SHP77 (cell line): ENCODE results near the gene TMEM187.

Source experiments
- DNase-seq, 2 experiments: peaks; one replicate each; lab custom pipeline; 2025; lab: John Stamatoyannopoulos, UW

The TMEM187 gene

DNA sequence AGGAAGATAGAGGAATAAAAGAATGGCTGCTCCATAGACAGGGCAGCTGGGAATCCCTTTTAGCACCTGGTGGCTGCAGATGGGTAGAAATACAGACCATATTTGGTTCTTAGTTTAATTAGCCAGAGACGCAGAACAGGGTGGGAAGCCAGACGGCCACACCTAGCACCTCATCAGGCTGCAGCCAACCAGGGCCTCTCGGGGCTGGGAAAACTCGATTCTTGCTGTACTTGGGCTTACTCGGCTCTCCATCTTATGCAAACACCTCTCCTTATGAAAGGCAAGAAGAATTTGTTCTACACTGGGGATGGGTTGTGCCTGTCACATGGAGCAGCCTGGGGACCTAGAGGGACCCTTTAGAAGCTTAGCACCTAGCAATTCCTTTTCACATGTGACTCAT is 27.5 kb downstream of the TMEM187 start:
- DNase-seq = no peak

DNA sequence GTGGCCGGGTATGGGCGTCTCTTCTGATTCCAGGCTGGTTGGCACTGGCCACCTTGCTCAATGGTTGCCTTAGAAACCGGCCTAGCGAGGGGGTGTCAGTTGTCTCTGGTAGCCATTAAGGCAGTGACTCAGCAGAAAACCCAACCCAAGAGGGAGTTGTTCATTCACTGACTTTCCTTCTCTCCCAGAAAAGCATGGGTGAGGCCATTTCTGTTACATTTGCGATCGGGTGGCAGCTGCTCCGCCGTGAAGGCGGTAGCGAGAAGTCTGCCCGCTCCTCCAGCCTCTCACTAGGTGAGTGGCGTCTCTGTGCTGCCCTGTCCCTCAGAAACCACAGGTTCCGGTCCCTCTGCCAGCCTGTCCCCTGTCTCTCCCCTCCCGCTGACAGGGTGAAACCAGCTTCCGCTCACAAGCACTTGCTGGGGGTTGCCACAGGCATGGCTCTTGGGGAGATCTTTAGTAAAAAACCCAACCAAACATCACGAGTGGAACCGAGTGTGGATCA is 29.7 kb downstream of the TMEM187 start:
- DNase-seq = peak in 1 of 2 experiments; percentile 36

DNA sequence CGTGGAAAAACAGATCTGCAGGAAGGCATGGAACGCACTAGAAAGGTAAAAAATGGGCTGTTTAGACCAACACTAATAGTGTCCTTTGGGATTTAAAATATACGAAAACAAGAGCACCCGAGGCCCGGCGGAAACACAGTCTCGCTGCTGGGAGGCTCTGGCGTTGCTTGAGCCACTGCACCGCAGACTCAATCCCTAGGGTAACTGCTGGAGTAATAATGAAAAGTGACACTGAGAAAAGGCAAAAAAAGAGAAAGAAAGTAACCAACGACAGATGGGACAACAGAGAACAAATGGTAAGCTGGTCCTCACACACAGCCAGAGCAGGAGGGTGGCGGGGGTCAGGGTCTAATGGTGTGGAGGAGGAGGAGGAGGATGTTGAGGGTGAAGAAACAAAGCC is 31.8 kb downstream of the TMEM187 start:
- DNase-seq = no peak

DNA sequence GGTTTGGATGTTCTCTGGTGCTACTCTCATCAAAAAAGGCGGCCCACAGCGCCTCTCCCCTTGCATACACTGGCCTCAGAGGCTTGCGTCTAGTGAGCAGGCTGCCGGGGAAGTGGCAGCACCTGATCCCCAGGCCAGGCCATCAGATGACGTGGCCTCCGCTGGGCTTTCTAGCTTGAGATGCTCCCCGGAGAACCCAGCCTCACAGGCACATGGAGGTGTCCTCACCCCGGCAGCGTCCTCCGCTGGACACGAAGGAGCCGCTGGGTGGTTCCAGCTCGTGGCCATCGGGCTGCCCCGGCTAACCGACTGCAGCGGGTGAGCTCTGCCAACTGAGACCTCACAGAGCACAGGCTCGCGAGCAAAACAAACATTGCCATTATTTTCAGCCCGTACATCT is 34.4 kb downstream of the TMEM187 start:
- DNase-seq = no peak

DNA sequence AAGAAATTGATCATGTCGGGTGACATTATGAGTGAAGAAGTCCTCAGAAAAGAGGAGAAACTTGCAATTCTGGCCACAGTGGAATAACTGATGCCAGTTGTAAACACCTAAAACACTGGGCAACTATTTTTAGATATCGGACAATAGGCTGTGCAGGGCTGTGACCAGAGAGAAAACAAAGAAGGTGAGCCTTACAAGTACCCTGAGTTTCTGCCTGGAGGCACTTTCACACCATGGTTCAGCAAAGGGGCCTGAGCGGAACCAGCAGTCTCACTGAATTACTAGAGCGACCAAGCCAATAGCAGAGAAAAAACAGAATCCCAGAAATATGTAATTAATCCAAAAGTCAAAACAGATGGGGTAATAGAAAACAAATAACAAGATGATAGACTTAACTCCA is 36.0 kb downstream of the TMEM187 start:
- DNase-seq = no peak

DNA sequence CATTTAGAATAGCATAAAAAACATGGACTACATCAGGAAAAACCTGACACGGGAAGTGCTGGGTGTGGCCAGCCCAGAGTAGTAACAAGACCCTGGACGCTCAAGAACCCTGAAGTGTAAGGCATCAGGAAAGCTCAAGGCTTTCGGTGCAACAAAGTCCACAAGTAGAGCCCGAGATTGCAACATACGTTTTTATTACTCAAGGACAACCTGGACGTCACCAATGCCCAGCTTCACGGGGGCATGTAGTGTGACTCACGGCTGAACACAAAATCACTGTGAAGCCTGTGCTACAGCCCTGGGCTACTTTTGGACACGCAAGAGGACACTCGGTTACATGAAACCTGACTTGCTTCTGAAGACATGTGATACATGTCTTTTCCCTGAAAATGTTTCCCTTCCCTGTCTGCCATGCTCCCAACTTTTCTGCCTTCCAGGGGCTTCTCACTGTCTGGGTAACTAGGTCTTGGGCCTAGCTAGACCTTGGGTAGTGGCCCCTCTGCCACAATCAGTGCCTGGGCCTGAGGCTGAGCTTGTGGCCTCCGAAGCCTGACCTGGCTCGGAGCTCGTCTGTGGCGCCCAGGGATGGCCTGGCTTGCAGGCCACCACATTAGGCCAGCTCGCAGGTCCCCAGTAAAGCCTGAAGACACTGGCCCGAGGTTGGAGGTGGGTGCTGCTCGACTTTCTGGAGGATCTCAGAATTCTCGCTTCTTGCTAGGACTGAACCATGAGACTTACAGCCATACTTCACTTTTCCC is 38.0 kb downstream of the TMEM187 start:
- DNase-seq = no peak

DNA sequence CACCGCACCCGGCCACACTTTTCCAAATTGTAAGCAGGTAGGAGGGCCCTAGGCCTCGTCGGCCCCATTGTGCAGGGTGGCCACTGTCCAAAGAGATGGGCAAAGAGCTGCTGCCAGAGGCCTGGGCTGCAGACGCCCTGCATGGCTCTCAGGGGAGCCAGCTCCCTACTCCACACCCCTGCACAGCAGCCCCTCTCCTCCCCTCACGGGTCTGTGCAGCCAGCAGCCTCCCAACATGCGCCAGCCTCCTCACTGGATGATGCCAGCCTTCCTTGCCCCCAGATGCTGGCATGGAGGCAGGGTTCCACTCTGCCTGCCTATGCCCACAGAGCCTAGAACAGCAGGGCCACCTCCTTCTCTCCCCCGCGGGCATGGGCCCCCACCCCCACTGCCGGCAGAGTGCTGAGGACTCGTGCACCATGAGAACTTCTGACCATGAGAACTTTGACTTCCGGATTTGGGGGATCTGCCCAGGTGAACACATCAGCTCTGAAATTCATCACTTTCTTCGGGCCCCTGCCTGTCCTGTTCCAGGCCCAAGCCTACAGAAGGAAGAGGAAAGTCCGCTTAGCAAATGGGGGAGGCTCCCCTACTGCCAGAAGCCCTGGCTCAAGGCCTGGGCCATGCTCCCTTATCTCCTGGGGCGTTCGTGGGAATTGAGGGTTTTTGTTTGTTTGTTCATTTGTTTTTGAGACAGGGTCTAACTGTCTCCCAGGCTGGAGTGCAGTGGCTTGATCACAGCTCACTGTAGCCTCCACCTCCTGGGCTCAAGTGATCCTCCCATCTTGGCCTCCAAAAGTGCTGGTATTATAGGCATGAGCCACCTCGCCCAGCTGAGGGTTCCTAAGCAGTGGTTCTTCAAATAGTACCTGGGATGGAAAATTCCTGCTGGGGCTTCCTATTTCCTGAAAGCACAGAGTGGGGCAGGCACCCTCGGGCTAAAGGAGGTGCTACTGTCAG is 39.1 kb downstream of the TMEM187 start:
- no peak for DNase-seq

DNA sequence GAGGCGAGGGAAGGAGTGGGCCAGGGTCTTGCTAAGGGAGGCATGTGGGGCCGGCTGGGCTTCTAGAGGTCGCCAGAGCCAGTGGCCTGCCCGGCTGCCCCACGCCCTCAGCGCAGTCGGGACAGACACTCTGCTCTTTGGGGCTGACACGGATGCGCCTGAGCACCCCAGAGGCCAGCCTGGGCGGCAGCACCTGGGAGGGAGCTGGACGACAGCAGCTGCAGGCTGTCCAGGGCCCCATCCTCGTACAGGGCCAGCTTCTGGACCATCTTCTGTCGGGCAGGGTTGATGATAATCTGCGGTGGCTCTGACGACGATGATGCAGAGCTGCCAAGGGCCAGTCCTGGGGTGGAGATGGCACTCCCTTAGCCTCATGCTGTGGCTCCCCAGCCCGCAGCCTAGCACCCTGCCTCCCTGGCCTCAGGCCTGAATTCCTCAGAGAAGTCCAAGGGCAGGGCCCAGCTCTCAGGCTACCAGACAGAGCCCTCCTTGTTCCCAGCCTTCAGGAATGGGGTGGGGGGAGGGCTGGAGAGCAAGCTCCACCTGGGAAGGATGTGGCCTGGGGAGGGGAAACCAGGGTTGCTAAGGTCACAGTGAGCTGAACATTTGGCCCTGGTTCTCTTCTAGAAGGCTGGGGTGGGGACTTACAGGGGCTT is 39.9 kb downstream of the TMEM187 start:
- no peak for DNase-seq

DNA sequence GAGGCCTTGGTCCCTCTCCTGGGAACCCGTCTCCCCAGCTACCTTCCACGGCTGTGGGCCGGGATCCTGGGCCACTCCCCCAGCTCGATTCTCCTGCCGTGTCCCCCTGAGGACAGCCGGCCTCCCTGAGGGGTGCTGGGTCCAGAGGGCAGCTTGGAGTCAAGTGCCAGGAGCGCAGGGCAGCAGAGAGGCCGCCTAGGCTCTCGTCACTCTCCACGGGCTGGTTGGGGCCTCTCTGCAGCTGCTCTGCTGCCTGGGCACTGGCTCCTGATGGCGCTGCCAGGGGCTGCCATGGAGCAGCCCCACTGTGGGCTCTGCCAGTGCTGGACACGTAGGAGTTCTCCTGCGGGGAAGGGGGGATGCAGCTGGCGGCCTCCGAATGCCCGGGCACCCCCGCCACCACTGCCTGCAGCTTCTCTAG is 40.5 kb downstream of the TMEM187 start:
- DNase-seq = no peak

DNA sequence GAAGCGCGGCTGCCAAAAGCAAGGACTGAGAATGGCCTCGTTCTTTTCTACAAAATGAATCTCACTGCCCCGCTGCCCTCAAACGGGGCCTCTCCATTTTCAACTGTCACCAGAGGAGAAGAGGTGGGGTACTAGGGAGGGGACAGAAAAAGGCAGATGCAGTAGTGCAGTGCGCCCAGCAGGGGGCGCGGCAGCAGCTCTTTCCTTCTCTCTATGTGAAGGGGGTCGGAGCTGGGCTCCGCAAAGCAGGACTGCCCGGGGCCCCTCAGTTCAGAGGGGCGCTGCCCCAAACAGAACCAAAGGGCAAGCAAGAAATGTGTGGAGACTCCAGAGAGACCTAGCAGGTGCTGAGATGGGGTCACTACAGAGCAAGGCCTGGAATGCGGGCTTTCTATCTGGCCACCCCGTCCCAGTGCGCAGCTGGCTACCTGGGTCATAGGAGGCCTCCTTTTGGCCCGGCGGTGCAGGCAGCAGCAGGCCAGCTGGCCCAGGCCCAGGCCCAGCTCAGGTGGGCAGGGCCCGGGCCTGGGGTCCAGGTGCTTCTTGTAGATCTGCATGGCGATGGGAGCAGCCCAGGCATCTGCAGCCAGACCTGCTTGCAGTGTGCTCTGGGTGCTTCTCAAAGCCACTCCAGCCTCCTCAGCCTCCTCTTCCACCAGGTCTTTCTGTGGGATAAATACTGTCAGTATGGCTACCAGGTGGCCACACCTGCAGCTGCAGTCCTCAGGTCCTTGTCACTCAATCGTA is 41.2 kb downstream of the TMEM187 start:
- DNase-seq = peak in 1 of 2 experiments; percentile 23

DNA sequence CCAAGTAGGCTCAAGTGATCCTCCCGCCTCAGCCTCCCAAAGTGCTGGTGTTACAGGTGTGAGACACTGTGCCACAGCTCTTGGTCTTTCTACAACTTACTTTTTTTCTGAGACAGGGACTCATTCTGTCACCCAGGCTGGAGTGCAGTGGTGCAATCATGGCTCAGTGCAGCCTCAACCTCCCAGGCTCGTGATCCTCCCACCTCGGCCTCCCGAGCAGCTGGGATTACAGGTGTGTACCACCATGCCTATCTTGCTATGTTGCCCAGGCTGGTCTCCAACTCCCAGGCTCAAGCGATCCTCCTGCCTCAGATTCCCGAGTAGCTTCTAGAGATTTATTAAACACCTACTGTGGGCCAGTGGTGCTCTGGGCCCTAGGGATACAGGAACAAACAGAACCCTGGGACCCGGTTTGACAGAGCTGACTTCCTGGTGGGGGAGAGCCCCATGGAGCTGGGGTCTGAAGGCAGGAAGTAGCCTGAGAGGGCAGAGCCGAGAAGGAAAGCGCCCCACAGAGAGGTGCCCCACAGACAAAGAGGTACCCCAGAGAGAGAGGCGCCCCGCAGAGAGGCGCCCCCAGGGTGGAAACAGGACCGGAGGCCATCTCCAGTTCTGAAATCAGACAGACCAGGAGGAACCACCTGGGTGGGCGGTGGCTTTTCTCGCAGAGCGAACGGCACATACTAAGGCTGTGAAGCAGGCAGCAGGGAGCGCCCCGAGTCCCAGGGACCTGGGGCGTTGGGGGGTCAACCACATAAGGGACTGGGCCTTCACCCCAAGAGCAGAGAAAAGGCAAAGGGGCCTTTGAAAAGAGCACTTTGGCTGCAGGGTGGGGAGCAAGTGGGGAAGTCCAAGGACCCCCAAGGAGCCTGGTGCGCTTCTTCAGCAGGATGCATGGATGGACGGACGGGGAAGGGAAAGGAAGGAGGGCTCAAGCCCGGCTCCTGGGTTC is 42.2 kb downstream of the TMEM187 start:
- DNase-seq = no peak

DNA sequence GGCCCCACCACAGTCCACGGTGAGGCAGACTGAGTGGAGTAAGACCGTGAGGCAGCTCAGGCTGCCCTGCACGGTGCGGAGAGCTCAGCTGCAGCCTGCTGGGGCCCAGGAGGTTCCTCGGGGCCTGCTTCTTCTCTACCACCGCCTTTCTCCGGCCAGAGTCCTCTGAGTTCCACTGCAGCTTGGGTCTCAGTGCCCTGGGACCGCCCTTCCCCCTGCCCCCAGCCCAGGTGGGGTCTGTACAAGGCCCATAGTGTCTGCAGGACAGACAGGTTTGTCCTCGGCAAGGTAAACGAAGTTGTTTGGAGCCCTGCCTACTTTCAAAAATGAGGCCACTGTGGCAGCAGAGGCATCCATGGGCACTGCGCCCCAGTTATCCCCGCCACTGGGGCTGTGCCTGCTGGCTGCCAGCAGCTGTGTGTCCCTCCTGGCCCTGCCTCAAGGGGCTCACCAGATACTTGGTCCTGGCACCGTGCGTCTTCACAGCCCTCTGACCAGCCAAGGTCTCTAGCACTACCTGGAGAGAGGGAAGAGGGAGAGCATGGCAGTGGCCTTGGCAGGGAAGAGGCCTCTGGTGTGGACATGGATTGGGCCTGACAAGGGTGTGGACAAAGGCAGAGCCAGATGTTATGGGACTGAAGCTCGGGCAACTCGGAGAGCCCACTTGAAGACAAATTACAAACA is 43.2 kb downstream of the TMEM187 start:
- DNase-seq = no peak

DNA sequence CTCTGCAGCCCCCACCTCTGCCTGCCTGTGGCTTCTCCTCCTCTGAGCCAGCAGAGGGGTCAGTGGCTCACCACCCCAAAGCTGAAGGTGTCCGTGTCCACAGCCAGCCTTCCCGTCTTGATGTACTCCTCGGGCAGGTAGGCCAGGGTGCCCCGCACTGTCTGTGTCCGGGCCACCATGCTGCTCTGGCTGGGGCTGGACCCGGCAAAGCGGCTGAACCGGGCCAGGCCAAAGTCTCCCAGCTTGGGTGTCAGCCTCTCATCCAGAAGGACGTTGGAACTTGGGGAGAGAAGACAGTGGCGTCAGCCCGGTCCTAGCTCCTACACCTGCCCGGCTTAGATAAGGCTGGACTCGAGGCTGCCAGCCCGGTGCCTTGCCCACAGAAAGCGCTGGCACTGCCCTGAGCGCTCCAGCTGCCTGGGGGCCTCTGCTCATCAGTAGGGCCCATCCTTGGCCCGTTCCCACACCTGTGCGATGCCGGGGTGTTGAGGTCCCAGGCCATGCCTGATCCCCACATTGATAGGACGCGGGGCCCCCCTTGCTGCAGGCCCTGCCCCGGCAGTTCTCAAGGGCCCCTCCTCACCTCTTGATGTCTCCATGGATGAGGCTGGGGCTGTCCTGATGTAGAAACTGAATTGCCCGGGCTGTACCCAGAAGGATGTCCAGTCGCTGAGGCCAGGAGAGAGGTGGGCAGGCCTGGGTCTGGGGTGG is 44.0 kb downstream of the TMEM187 start:
- DNase-seq = no peak

DNA sequence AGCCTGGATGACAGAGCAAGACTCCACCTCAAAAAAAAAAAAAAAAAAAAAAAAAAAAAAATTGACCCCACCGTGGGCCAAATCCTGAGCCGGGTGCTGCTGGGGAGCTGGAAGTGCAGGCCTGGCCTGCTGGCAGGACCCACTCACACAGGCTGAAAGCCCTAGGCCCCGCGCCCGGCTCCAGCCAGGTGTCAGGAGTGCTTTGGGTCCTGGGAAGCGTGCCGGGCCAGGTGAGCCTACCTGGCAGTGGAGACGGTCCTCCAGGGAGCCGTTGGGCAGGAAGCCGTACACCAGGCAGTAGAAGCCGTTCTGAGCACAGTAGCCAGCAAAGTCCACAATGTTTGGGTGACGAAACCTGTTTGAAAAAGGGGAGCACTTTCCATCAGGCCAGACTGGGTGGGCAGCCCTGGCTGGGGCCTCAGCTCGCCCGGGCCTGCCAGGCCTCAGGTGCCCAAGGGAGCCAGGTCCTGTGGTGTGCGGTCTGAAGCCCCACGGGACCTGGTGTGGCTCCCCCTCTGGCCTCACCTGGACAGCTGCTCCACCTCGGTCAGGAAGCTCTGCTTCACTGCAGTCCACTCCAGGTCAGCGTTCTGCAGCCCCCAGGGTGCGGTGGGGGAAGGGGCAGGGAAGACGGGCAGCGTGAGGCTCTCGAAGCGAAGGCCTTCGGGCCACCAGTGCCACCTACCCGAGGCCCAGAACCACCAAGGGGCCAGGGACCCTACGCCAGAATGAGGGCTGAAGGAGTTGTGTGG is 45.4 kb downstream of the TMEM187 start:
- DNase-seq = no peak

DNA sequence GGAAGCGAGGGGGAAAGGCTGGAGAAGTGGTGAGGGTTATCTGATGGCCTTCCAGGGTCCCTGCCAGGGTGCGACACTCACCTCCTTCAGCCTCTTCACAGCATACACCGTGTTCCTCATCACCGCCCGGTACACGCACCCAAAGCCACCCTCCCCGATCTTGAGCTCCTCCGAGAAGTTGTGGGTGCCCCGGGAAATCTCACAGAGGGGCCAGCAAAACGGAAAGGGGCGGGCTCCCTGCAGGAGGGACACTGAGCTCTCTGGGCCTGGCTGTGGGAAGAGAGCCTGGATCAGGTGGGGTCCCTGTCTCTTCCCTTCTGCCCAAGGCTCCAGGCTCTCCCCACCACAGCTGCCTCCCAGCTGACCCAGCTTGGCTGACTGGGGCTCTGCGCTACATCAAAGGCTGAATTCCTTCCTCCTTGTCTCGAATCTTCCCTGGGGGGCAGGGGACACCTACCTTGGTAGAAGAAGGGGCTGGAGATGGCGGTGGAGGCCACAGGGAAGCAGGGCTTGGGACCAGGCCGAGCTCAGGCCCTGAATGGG is 46.0 kb downstream of the TMEM187 start:
- DNase-seq = no peak

DNA sequence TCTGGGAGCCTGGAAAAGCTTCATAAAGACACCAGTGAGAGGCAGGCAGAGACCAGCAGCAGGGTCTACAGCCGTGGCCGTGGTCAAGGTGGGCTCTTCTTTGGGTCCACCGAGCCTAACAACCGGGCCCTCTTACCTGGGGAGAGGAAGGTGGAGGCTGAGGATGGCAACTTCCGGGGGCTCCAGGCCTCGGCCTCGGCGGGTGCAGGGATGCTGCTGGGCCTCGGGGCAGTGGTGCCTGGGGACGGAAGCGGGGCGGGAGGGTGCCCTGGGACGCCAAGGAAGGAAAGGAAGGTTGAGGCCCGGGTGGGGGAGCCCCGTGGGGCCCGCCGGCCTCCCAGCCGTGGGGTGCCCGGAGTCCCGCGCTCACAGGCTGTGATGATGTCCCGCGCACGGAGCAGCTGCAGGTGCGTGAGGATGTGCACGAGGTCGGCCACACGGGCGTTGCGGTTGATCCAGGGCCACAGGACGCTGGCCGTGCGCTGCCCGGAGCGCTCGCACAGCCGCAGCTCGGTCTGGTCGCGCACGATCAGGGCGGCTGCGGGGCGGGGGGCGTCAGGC is 46.6 kb downstream of the TMEM187 start:
- no peak for DNase-seq

DNA sequence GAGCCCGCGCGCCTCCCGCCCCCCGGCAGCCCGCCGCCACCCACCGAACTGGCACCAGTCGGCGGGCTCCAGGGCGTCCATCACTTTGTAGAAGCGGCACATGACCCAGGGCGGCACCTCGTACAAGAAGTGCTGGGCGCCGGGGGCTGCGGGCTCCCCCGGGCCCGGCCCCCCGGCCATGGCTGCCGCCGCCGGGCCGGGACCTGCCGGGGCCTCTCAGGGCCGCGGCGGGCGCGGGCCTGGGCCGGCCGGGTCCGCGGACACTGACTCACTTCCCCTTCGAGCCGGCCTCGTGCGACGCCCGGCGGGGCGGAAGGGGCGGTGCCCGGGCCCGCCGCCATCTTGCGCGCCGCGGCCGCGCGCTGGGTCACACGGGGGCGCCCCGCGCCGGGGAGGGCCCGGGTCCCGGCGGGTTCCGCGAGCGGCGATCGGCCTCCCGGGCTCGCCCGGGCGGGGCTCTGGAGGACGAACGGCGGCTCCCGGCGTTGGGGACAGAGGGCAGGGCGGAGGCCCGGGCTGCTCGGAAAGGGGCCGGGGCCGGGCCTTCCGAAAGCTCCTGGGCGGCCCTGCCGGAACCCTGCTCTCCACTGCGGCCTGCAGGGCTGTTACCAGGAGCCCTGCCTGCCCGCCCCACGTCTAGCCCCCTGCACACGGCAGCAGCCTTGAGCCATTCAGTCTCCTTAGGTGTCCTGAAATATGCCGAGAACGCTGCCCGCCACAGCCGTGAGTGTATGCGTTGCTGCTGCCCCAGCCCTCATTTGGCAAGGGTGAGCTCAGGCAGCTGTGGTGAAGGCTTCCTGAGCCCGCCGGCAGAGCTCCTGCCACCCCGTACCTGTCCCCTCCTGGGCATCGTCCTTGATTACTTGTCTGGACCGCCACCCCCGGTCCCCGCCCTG is 47.3 kb downstream of the TMEM187 start, which contains the start of gene IRAK1:
Gene IRAK1, minus strand, starts transcription at position 270 of the 896 bp plus-strand sequence. Its CDS starts 90 bp downstream, at position 180.
- DNase-seq = peak in 1 of 2 experiments; percentile 14
